Liver (tissue), 3 donors: Measurements from ENCODE around the gene EGFR.

Experiments
- TF ChIP-seq, protein P1 (sequence below): fragments of 150-350 bp; IDR thresholded peaks from 2 replicates; pipeline ENCODE4 v1.5.1; 2017; ENCODE audit warnings: improper control_type of control experiment, low read depth, low read length; ENCODE audit not compliant: missing input control
- TF ChIP-seq, protein P2 (sequence below): IDR thresholded peaks from 2 replicates; pipeline ENCODE4 v1.6.1; 2016; ENCODE audit warnings: antibody characterized with exemption
- TF ChIP-seq, protein P3 (sequence below): IDR thresholded peaks from 2 replicates; pipeline ENCODE4 v1.6.1; 2016; ENCODE audit warnings: antibody characterized with exemption
- donor health status: healthy.
- donor health status: healthy.

DNA sequence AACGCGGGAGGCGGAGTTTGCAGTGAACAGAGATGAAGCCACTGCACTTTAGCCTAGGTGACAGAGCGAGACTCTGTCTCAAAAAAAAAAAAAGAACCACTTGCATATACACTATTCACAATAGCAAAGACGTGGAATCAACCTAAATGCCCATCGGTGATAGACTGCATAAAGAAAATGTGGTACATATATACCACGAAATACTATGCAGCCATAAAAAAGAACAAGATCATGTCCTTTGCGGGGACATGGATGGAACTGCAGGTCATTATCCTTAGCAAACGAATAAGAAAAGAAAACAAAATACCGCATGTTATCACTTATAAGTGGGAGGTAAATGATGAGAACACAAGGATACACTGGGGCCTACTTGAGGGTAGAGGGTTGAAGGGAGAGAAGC is 39.5 kb downstream of the EGFR start:
- TF ChIP-seq, protein P1, sequence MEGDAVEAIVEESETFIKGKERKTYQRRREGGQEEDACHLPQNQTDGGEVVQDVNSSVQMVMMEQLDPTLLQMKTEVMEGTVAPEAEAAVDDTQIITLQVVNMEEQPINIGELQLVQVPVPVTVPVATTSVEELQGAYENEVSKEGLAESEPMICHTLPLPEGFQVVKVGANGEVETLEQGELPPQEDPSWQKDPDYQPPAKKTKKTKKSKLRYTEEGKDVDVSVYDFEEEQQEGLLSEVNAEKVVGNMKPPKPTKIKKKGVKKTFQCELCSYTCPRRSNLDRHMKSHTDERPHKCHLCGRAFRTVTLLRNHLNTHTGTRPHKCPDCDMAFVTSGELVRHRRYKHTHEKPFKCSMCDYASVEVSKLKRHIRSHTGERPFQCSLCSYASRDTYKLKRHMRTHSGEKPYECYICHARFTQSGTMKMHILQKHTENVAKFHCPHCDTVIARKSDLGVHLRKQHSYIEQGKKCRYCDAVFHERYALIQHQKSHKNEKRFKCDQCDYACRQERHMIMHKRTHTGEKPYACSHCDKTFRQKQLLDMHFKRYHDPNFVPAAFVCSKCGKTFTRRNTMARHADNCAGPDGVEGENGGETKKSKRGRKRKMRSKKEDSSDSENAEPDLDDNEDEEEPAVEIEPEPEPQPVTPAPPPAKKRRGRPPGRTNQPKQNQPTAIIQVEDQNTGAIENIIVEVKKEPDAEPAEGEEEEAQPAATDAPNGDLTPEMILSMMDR = no peak
- TF ChIP-seq, protein P2, sequence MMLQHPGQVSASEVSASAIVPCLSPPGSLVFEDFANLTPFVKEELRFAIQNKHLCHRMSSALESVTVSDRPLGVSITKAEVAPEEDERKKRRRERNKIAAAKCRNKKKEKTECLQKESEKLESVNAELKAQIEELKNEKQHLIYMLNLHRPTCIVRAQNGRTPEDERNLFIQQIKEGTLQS = no peak
- TF ChIP-seq, protein P3, sequence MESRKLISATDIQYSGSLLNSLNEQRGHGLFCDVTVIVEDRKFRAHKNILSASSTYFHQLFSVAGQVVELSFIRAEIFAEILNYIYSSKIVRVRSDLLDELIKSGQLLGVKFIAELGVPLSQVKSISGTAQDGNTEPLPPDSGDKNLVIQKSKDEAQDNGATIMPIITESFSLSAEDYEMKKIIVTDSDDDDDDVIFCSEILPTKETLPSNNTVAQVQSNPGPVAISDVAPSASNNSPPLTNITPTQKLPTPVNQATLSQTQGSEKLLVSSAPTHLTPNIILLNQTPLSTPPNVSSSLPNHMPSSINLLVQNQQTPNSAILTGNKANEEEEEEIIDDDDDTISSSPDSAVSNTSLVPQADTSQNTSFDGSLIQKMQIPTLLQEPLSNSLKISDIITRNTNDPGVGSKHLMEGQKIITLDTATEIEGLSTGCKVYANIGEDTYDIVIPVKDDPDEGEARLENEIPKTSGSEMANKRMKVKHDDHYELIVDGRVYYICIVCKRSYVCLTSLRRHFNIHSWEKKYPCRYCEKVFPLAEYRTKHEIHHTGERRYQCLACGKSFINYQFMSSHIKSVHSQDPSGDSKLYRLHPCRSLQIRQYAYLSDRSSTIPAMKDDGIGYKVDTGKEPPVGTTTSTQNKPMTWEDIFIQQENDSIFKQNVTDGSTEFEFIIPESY = no peak
